ENCODE data around the gene SORT1.

SORT1 gene

DNA sequence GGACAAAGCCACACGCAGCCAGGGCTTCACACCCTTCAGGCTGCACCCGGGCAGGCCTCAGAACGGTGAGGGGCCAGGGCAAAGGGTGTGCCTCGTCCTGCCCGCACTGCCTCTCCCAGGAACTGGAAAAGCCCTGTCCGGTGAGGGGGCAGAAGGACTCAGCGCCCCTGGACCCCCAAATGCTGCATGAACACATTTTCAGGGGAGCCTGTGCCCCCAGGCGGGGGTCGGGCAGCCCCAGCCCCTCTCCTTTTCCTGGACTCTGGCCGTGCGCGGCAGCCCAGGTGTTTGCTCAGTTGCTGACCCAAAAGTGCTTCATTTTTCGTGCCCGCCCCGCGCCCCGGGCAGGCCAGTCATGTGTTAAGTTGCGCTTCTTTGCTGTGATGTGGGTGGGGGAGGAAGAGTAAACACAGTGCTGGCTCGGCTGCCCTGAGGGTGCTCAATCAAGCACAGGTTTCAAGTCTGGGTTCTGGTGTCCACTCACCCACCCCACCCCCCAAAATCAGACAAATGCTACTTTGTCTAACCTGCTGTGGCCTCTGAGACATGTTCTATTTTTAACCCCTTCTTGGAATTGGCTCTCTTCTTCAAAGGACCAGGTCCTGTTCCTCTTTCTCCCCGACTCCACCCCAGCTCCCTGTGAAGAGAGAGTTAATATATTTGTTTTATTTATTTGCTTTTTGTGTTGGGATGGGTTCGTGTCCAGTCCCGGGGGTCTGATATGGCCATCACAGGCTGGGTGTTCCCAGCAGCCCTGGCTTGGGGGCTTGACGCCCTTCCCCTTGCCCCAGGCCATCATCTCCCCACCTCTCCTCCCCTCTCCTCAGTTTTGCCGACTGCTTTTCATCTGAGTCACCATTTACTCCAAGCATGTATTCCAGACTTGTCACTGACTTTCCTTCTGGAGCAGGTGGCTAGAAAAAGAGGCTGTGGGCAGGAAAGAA lies 122.9 kb downstream of the SORT1 start:
- DNase-seq (ENCODE audit: low read depth, low spot score): no peak

DNA sequence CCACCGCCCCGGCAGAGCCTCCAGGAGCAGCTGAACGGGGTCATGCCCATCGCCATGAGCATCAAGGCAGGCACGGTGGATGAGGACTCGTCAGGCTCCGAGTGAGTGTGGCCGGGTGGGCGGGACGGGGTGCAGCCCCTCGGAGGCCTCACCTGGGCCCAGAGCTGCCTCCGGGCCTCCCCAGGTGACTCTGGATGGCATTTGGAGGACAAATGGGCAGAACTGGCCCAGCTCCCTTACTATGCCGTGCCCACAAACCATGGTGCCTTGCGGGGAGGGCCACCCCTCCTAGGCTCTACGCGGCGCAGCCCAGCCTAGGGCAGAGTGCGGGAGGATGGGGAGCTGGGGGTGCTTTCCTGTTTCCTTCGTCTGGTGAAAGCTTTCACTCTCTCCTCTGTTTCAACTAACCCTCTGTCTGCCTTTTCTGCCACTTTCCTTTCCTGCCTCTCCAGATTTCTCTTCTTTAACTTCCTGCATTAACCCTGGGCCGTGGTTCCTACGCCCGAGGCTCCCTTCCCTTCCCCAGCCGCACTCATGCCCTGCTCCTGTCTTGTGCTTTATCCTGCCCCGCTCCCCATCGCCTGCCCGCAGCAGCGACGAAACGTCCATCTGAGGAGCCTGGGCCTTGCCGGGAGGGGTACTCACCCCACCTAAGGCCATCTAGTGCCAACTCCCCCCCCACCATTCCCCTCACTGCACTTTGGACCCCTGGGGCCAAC lies 124.0 kb downstream of the SORT1 start:
- no peak for DNase-seq (ENCODE audit: low read depth, low spot score)

DNA sequence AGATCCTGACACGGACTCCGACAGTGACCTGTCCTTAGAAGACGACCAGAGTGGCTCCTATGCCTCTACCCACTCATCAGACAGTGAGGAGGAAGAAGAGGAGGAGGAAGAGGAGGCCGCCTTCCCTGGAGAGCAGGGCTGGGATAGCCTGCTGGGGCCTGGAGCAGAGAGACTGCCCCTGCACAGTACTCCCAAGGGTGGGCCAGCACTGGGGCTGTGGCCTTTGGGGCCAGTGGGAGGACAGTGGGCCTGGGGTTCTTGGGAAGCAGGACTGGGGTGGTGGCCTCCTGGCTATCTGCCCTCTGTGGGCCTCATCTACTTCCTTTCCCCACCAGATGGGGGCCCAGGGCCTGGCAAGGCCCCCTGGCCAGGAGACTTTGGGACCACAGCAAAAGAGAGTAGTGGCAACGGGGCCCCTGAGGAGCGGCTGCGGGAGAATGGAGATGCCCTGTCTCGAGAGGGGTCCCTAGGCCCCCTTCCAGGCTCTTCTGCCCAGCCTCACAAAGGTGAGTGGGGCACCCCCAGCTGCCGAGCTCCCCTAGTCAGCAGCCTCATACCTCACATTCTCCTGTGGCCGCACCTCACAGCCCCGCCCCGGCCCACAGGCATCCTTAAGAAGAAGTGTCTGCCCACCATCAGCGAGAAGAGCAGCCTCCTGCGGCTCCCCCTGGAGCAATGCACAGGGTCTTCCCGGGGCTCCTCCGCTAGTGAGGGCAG lies 124.7 kb downstream of the SORT1 start:
- DNase-seq (ENCODE audit: low read depth, low spot score): no peak

DNA sequence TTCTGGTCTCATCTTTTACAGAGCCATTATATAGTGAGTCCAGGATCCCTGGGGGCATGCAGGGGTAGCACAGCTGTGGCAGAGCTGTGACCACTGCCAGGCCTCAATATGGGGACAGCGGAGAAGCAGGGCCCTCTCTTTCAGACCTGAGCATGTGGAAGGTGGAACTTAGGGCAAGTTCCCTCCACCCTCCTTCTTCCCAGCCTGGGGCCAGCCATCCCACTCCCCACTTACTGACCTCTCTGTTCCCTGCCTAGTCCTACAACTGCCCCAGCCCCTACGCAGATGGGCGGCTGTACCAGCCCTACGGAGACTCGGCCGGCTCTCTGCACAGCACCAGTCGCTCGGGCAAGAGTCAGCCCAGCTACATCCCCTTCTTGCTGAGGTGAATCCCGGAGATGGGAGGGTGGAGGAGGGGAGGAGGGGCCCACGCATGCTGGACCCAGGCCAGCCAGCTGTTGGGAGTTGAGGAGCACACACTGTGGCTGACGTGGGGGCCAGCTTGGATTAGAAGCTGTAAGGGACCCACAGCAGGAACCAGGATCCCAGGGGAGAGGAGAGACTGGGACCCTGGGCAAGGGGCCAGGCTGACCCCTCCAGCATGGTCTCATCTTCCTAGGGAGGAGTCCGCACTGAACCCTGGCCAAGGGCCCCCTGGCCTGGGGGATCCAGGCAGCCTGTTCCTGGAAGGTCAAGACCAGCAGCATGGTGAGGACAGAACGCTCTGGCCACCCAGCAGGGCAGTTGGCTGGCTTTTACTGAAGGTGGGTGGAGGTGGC lies 125.5 kb downstream of the SORT1 start:
- no peak for DNase-seq (ENCODE audit: low read depth, low spot score)

DNA sequence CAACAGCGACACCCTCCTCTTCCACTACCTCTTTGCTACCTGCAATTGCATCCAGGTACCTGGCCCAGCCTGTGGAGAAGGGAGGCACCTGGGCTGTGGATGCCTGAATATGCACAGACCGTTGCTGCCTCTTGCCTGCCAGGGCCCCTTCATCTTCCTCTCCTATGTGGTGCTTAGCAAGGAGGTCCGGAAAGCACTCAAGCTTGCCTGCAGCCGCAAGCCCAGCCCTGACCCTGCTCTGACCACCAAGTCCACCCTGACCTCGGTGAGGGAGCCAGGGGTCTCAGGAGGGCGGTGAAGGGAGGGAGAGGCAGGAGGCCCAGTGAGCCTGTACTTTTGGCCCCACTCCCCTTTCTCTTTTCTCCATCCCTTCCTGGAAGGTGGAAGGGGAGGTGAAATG lies 126.3 kb downstream of the SORT1 start:
- no peak for DNase-seq (ENCODE audit: low read depth, low spot score)

DNA sequence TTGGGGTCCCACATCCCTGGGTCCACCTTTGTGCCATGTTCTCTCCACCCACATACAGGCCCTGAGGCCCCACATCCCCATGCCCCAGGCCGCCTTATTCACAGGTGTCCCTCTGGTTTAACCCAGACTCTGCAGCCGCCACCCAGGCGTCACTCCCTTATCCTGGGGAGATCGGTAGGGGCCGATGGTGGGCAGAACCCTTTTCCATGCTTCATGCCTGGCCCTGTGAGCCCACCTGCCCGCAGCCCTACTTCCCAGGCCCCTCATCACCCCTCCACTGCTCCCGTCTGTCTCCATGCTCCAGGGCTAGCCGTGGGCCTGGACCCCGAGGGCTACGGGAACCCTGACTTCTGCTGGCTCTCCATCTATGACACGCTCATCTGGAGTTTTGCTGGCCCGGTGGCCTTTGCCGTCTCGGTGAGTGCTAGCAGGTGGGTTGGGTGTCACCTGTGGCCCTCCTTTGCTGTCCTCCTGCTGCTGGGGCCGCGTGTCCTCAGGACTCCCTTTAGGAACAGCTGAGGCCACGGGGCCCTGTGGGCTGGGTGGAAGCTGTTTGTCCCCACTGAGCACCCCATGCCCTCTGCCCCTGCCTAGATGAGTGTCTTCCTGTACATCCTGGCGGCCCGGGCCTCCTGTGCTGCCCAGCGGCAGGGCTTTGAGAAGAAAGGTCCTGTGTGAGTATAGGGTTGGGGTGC lies 126.9 kb downstream of the SORT1 start:
- DNase-seq (ENCODE audit: low read depth, low spot score): no peak

DNA sequence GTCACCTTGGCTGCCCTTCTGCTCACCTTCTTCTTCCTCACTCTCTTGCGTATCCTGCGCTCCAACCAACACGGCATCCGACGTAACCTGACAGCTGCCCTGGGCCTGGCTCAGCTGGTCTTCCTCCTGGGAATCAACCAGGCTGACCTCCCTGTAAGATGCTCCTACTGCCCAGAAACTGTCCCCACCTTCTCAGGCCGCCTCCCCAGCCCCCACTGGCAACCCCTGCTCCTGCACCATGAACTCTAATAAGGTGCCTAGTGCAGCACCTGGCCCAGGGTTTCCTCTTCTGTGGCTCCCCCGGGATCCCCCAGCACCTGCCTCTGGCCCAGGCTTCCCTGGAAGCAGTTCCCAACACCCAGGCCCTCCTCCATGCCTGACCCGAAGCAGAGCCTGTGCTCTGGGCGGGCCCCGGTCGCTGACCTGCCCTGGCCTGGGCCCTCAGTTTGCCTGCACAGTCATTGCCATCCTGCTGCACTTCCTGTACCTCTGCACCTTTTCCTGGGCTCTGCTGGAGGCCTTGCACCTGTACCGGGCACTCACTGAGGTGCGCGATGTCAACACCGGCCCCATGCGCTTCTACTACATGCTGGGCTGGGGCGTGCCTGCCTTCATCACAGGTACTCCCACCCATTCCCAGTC lies 127.6 kb downstream of the SORT1 start:
- DNase-seq (ENCODE audit: low read depth, low spot score): no peak

DNA sequence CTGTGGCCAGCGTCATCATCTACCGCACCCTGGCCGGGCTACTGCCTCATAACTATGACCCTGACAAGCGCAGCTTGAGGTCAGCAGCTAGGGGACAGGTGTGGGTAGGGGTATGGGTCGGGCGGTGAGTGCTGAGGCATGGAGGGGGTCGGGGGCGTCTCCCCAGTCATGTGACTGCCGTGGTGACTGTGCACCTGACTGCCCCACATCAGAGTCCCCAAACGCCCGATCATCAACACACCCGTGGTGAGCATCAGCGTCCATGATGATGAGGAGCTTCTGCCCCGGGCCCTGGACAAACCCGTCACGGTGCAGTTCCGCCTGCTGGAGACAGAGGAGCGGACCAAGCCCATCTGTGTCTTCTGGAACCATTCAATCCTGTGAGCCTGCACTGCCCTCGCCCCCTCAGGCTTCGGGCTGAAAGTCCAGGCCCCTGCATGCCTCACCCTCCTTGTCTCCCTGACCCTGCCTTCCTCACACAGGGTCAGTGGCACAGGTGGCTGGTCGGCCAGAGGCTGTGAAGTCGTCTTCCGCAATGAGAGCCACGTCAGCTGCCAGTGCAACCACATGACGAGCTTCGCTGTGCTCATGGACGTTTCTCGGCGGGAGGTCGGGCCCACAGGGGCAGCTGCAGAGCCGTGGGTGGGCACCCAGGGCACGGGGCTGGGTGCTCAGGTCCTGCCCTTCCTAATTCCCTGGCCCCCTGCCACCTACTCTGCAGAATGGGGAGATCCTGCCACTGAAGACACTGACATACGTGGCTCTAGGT lies 128.3 kb downstream of the SORT1 start:
- DNase-seq (ENCODE audit: low read depth, low spot score): no peak

DNA sequence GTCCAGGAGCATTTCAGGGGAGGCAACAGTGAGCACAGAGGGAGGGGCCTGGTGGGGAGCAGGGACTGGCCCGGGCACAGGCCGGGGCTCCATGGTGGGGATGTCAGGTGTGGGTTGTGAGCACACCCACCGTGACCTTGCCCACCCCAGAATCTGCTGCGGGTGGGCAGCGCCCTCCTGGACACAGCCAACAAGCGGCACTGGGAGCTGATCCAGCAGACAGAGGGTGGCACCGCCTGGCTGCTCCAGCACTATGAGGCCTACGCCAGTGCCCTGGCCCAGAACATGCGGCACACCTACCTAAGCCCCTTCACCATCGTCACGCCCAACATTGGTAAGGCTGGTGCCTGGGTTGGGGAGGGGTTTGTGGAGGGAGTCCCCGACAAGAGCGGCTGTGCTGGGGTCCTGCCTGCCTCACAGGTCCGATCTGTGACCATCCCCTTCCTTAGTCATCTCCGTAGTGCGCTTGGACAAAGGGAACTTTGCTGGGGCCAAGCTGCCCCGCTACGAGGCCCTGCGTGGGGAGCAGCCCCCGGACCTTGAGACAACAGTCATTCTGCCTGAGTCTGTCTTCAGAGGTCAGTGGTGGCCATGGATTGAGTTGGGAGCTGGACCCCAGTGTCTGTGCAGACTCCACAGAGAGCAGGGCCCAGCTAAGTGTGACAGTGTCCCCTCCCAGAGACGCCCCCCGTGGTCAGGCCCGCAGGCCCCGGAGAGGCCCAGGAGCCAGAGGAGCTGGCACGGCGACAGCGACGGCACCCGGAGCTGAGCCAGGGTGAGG lies 129.1 kb downstream of the SORT1 start:
- no peak for DNase-seq (ENCODE audit: low read depth, low spot score)

DNA sequence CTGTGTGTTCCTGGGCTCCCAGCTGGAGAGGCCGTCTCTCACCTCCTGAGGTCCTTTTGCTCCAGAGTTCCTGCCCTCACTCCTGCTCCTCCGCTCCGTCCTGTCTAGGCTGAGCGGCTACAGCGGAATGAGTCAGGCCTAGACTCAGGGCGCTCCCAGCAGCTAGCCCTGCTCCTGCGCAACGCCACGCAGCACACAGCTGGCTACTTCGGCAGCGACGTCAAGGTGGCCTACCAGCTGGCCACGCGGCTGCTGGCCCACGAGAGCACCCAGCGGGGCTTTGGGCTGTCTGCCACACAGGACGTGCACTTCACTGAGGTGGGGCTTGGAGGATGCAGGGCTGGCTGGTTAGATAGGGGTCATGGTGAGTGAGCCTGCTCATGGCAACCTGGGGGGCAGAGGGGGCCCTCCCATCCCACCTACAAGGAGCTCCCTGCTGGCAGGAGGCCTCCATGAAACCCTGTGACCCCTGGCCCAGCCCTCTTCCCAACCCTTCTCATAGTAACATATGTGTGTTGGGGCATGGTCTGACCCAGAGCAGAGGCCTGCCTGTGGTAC lies 129.9 kb downstream of the SORT1 start:
- DNase-seq (ENCODE audit: low read depth, low spot score): no peak

DNA sequence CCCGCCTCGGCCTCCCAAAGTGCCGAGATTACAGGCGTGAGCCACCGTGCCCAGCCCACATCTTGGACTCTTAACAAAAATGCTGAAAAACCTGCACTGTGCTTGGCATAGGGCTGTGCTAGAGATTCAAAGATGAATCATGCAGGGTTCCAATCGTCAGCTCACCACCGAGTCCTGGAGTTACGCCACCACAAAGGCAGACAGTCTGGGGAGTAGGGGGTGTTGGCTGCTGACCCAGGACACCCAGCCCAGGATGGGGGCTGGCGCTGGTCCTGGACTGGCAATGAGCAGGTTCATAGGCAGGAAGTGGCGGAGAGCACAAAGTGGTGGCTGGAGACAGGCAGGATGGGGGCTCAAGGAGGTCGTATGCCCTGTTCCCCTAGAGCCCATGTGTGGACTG lies 130.8 kb downstream of the SORT1 start:
- no peak for DNase-seq (ENCODE audit: low read depth, low spot score)

DNA sequence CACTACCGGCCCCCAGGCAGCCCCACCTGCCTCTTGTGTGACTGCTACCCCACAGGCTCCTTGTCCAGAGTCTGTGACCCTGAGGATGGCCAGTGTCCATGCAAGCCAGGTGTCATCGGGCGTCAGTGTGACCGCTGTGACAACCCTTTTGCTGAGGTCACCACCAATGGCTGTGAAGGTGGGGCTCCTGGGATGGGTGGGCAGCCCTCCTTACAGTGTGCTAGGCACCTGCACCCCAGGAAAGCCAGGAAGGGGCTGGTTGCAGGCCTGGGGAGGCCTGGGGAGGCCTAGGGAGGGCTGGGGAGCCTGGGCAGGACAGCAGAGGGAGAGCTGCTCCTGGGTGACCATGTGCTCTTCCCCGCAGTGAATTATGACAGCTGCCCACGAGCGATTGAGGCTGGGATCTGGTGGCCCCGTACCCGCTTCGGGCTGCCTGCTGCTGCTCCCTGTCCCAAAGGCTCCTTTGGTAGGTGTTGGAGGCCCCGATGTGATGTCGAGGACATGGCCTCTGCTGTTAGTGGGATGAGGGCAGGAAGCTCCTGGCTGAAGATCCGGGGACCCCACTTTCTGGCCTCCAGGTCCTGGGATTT lies 131.9 kb downstream of the SORT1 start:
- DNase-seq (ENCODE audit: low read depth, low spot score): no peak

DNA sequence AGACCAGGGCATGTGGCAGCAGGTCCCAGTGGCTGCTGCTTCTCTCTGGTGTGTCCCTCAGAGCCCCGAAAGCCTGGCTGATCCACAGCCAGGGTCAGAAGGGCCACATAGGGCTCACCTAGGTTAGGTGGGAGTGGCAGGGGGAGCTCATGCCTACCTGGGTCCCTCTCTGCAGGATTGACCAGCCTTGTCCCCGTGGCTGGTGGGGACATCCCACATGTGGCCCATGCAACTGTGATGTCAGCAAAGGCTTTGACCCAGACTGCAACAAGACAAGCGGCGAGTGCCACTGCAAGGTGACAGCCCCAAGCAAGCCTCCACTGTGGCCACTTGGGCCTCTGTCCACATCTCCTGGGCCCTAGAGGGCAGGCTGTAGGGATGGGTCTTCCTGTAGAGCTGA lies 132.7 kb downstream of the SORT1 start:
- no peak for DNase-seq (ENCODE audit: low read depth, low spot score)

DNA sequence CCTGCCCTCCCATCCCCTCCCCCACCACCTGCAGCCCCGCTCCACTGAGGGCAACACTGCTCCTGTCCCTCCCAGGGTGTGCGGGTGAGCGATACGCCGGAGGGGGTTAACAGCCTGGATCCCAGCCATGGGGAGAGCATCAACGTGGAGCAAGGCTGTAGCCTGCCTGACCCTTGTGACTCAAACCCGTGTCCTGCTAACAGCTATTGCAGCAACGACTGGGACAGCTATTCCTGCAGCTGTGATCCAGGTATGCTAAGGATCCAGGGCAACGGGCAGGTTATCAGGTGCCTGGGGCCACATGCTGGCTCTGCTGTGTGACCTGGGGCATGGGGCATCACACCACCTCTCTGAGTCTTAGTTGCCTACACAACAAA lies 133.4 kb downstream of the SORT1 start:
- no peak for DNase-seq (ENCODE audit: low read depth, low spot score)

DNA sequence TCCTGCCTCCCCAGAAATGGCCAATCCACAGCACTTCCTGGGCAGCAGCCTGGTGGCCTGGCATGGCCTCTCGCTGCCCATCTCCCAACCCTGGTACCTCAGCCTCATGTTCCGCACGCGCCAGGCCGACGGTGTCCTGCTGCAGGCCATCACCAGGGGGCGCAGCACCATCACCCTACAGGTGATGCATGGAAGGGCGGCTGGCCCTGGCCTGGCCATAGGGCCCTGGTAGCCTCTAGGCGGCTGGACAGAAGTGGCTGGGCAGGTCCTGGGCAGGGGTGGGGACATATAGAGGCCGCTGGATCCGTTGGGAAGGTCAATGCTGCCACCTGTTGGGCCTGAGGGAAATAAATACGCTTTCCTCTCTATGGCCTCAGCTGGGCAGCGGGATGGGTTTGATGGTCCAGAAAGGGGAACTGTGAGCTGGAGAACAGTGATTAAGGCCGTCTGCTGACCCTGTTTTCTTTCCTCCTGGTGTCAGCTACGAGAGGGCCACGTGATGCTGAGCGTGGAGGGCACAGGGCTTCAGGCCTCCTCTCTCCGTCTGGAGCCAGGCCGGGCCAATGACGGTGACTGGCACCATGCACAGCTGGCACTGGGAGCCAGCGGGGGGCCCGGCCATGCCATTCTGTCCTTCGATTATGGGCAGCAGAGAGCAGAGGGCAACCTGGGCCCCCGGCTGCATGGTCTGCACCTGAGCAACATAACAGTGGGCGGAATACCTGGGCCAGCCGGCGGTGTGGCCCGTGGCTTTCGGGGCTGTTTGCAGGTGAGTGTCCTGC lies 133.9 kb downstream of the SORT1 start:
- no peak for DNase-seq (ENCODE audit: low read depth, low spot score)

DNA sequence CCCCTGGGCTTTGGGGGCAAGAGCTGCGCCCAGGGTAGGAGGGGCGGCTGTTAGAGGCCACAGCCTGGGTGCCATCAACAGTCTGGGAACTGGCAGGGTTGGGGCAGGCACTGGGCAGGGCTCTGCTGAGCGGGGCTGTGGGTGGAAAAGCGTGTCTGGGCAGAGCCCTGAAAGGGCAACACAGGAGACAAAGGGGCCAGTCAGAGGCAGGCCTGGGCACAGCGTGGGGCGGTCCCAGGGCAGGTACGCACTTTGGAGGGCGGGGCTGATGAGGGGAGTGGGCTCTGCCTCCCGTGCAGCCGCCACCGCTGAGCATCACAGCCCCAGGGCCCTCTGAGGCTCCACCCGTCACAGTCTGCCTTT lies 134.5 kb downstream of the SORT1 start:
- DNase-seq (ENCODE audit: low read depth, low spot score): no peak

DNA sequence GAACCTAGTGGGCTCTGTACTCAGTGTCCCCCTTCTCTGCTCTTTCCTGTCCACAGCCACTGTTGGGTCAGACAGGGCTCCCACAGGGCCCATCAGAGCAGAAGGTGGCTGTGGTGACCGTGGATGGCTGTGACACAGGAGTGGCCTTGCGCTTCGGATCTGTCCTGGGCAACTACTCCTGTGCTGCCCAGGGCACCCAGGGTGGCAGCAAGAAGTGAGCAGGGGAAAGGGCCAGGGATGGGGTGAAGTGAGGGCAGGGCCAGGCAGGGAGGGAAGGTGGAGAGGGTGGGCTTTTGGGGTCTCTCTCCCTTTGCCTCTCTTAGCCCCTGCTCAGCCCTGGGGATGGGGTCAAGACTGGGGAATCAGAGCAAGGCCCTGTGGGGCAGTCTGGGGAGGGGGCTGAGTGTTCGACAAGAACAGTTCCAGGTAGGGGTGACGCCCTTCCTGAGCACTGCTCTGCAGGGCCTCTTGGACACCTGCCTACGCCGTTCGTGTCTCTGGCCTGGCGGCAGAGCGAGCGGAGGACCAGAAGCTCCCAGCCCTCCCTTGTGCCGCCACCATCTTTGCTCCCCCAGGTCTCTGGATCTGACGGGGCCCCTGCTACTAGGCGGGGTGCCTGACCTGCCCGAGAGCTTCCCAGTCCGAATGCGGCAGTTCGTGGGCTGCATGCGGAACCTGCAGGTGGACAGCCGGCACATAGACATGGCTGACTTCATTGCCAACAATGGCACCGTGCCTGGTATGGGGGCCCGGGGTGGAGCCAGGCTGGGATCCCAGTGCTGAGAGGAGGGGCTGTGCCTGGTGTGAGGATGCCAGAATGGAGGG lies 135.3 kb downstream of the SORT1 start:
- DNase-seq (ENCODE audit: low read depth, low spot score): no peak

Data from brain pericyte (primary cell).